Measurements from ENCODE around the gene RNGTT.

RNGTT gene

DNA sequence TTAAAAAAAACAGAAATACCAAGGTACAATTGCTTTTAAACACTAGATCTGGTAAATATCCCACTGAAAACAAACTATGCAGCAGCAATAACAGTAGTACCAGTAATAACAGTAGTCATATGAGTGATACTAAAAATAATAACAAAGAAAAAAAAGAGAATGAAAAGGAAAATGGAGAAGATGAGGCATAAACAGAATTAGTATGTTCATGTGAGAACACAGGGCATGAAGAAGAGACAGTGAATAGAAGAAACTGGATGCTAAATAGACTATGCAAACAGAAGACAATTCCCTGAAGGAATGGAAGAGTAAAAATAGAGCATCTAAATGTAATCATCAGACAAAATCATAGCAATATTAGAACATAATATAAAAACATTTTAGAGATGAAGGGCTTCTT, 121.1 kb downstream of the RNGTT start:
- Histone ChIP-seq H3K9ac (ENCODE audit: low read depth, low read length, poor library complexity, severe bottlenecking) (no peak overlapping the region), H3K4me1 (ENCODE audit: insufficient read depth, low read length, poor library complexity, severe bottlenecking) (no peaks in the 10 kb centered on the region), H3K27me3 (ENCODE audit: insufficient read depth, low read length, poor library complexity, severe bottlenecking) (no peaks in the 10 kb centered on the region), H3K4me3 (ENCODE audit: low read length, poor library complexity, severe bottlenecking) (no peak overlapping the region), H3K4me2 (ENCODE audit: low read depth, low read length, poor library complexity, severe bottlenecking) (no peak overlapping the region), H3K36me3 (ENCODE audit: insufficient read depth, low read length) (peaks cover 27% of the 10 kb centered on the region; the same call in 1 of the 2 replicates), H3K9me3 (ENCODE audit: insufficient read depth, low read depth, low read length) (no peaks in the 10 kb centered on the region), H3F3A (ENCODE audit: low read depth) (no peaks in the 10 kb centered on the region), H2AFZ (ENCODE audit: low read length) (no peak overlapping the region), H3K9me2 (replicated peaks; ENCODE audit: low read depth, low read length) (no peaks in the 10 kb centered on the region), H3K79me2 (ENCODE audit: insufficient read depth, low read length) (no peaks in the 10 kb centered on the region), H4K20me1 (ENCODE audit: insufficient read depth, low read length, poor library complexity, severe bottlenecking) (no peaks in the 10 kb centered on the region)
- TF ChIP-seq EZH2phosphoT487 (IDR thresholded peaks at IDR 0.05; ENCODE audit: borderline replicate concordance): no peak
- TF ChIP-seq, protein P1, sequence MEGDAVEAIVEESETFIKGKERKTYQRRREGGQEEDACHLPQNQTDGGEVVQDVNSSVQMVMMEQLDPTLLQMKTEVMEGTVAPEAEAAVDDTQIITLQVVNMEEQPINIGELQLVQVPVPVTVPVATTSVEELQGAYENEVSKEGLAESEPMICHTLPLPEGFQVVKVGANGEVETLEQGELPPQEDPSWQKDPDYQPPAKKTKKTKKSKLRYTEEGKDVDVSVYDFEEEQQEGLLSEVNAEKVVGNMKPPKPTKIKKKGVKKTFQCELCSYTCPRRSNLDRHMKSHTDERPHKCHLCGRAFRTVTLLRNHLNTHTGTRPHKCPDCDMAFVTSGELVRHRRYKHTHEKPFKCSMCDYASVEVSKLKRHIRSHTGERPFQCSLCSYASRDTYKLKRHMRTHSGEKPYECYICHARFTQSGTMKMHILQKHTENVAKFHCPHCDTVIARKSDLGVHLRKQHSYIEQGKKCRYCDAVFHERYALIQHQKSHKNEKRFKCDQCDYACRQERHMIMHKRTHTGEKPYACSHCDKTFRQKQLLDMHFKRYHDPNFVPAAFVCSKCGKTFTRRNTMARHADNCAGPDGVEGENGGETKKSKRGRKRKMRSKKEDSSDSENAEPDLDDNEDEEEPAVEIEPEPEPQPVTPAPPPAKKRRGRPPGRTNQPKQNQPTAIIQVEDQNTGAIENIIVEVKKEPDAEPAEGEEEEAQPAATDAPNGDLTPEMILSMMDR (conservative IDR thresholded peaks at IDR 0.05; ENCODE audit: low read length): no peak

DNA sequence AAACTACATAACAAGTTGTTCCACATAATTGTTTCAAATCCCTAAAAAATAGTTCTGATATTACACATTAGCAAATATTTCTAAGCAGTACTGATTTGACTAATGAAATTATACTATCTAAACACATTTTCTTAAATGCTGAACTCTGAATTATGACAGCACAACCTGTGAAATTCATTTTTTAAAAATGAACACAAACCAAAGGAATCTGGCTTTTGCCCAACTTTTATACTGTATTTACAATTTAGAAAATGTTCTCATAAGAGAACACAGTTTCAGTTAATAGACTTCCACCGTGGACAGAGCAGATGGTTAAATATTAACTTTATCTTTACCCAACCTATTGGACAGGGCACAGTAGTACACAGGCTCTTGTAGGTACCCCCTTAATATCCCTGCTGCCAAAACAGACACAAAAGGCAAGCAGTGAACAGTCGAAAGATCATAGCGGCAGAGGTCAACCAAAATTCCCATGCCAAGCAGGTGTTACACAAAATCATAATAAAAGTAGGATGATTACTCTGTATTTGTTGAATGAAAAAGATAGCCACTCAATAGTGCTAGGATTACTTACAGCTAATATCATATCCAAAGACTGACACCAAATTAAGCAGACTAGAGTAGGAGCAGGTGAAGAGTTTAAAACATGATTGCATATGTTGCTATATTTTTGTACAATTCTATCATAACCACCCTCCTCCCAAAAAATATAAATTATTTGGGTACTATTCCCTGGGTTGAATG, 122.5 kb downstream of the RNGTT start:
- Histone ChIP-seq H3K4me3 (ENCODE audit: low read length, poor library complexity, severe bottlenecking) (no peak overlapping the region), H3K27me3 (ENCODE audit: insufficient read depth, low read length, poor library complexity, severe bottlenecking) (no peaks in the 10 kb centered on the region), H2AFZ (ENCODE audit: low read length) (no peak overlapping the region), H3K9me3 (ENCODE audit: insufficient read depth, low read depth, low read length) (no peaks in the 10 kb centered on the region), H4K20me1 (ENCODE audit: insufficient read depth, low read length, poor library complexity, severe bottlenecking) (no peaks in the 10 kb centered on the region), H3K79me2 (ENCODE audit: insufficient read depth, low read length) (no peaks in the 10 kb centered on the region), H3K4me1 (ENCODE audit: insufficient read depth, low read length, poor library complexity, severe bottlenecking) (no peaks in the 10 kb centered on the region), H3K4me2 (ENCODE audit: low read depth, low read length, poor library complexity, severe bottlenecking) (no peak overlapping the region), H3K36me3 (ENCODE audit: insufficient read depth, low read length) (peaks cover 27% of the 10 kb centered on the region; the same call in 1 of the 2 replicates), H3K9ac (ENCODE audit: low read depth, low read length, poor library complexity, severe bottlenecking) (no peak overlapping the region), H3K9me2 (replicated peaks; ENCODE audit: low read depth, low read length) (no peaks in the 10 kb centered on the region), H3F3A (ENCODE audit: low read depth) (no peaks in the 10 kb centered on the region)
- TF ChIP-seq EZH2phosphoT487 (IDR thresholded peaks at IDR 0.05; ENCODE audit: borderline replicate concordance): no peak
- TF ChIP-seq, protein P1 (conservative IDR thresholded peaks at IDR 0.05; ENCODE audit: low read length): no peak

- no peaks in the 10 kb centered on the region for H3K4me1 ChIP-seq (ENCODE audit: insufficient read depth, low read length, poor library complexity, severe bottlenecking)
- H3K9me3 ChIP-seq (ENCODE audit: insufficient read depth, low read depth, low read length): no peaks in the 10 kb centered on the region
- no peak overlapping the region for H3K4me2 ChIP-seq (ENCODE audit: low read depth, low read length, poor library complexity, severe bottlenecking)
- no peaks in the 10 kb centered on the region for H3K27me3 ChIP-seq (ENCODE audit: insufficient read depth, low read length, poor library complexity, severe bottlenecking)
- H3F3A ChIP-seq (ENCODE audit: low read depth): no peaks in the 10 kb centered on the region
- H3K9me2 ChIP-seq (replicated peaks; ENCODE audit: low read depth, low read length): no peaks in the 10 kb centered on the region
- H3K9ac ChIP-seq (ENCODE audit: low read depth, low read length, poor library complexity, severe bottlenecking): no peak overlapping the region
- H3K36me3 ChIP-seq (ENCODE audit: insufficient read depth, low read length): peaks cover 27% of the 10 kb centered on the region; the same call in 1 of the 2 replicates
- TF ChIP-seq, protein P1 (conservative IDR thresholded peaks at IDR 0.05; ENCODE audit: low read length): no peak
- no peak for TF ChIP-seq EZH2phosphoT487 (IDR thresholded peaks at IDR 0.05; ENCODE audit: borderline replicate concordance)
- no peak overlapping the region for H2AFZ ChIP-seq (ENCODE audit: low read length)
- H3K4me3 ChIP-seq (ENCODE audit: low read length, poor library complexity, severe bottlenecking): no peak overlapping the region
- H4K20me1 ChIP-seq (ENCODE audit: insufficient read depth, low read length, poor library complexity, severe bottlenecking): no peaks in the 10 kb centered on the region
- H3K79me2 ChIP-seq (ENCODE audit: insufficient read depth, low read length): no peaks in the 10 kb centered on the region
These were observed 123.1 kb downstream of the RNGTT start for GRCh38 chr6:88840289-88840688.

All from Loucy (cell line).